Stimulated activated CD4-positive, alpha-beta T cell treated with anti-CD3 and anti-CD28 coated beads, Interleukin-15, amount 100 ng/mL, for 1 hour (primary cell): ENCODE measurements around the gene CRELD2.

Experiments used
- DNase-seq, 2 donors: peaks; one replicate each; pipeline ENCODE4 v3.0.0-alpha.2; 2020; ENCODE audit warnings: low read depth in 1 of 2, low spot score in 1 of 2

CRELD2 gene

DNA sequence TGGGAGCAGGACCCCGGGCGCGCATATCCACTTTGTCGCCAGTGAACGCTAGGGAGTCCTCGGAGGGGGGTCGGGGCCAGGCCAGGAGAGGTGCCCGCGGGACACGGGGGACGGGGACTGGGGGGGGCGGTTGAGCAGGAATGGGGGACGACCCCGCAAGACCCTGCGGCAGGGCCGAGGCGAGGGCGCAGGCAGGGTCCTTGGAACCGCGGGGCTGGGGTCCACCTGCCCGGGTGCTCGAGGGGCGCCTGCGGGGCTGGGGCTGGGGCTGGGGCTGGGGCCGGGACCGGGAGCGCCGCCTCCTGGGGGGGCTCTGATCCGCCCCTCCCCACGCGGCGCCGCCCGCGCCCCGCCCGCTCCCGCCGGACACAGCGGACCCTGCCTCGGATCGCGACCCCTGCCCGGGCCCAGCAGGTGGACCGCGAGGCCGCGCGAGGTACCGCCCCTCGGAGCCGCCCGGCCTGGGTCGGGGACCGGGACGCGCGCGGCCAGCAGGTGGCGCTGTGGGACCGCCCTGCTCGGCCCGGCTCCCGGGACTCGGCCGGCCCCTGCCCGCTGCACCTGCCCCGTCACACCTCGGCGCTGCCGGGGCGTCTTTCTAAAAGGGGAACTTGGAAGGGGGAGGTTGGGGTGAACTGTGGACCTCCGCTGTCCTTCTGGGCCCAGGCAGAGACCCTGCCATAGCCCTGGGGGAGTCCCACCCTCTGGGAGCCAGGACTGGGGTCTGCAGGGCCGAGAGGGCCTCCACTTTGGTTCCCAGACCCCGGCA is 11.0 kb downstream of the CRELD2 start:
- peak; percentile 69 to 79 for DNase-seq

DNA sequence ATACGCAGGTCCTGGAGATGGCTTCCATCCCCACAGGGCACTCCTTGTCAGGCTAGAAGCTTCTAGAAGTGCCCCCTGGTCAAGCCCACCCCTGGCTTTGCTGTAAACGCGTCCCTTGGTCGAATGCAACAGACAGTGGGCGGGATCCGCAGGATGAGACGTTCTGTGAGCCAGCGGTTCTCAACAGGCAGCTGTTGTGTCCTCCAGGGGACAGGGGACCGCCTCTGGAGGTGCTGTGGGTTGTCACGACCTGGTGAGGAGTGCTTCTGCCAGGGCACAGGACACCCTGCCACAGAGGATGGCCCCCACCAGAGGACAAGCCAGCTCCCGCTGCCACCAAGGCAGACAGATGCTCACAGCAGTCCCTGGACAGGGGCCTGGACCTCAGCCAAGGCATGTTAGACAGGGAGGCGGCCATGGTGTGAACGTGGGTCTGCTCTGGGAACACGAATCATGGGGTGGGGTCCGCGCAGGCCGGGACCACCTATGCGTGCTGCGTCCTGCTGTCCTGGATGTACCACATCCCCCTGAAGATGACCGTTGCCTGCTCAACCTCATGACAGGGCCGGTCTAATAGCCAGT is 11.7 kb downstream of the CRELD2 start:
- DNase-seq = no peak

DNA sequence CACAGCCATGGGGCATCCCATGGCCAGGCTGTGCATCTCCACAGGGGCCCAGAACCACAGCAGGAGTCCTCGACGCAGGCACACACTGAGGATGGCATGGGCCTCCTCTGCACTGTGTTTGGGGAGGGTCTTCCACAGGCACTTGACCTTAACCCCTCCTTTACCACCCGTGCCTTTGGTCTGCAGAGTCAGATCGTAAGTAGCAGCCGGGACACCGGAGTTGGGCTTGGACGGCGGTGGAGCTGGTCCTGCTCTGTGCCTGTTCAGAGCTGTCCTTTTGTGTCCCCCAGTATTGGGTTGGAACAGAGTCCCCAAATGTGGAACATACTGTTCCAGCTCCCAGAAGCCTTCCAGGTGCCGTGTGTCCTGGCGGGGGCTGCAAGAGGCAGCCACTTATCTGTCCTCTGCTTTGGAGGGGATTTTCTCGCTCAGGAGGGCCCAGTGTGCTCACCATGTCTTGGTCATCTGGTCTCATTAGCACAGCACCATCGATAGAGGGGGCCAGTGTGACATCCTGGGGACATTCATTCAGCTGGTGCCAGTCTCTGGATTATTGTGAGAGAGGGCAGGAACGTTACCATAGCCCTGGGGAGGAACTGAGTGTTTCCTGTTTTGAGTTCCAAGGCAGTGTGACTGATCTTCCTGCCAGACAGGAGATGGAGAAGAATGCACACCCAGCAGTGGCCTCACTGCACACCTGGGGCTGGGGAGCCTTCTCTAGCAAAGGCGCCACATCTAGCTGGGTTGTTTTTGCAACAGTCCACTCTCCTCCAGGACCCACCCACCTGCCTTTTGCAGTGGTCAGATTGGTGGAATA is 12.4 kb downstream of the CRELD2 start:
- no peak for DNase-seq

DNA sequence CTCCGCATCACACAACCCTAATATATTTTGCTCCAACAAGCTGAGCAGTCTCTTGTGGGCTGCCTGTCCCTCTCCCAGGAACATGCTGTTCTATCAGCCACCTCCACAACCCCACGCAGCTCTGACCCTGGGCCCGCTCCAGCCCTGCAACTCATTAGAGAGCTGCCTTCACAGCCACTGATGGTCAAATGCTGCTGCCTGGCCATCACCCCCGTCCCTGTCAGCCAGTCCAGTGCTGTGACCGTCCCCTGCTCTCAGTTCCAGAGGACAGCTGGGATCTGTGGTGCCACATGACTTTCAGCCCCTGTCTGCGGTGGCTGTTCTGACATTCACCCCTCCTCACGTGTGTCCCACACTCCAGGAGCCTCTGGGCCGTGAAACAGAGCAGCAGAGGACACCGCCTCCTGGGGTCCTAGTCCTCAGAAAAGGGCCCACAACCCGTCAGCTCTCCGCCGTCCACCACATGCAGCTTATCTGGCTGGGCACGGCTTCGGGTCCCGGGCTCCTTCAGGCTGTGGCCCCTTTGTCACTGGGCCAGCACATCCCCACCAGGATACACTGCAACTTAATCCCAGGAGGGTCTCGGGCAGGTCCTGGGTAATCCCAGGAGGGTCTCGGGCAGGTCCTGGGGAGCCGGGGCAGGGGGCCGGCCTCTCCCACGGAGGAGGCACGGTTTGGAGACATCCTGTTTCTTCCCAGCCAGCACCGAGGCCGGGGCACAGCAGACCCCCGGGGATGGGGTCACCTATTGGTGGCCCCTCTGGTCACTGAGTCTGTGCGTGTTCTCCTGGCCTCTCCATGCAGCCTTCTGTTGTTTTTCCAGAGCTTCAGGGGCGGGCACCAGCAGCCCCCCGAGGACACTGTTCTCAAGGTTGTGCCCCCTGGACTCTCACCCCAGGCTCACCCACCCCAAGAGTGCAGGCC is 15.1 kb downstream of the CRELD2 start:
- no peak for DNase-seq

DNA sequence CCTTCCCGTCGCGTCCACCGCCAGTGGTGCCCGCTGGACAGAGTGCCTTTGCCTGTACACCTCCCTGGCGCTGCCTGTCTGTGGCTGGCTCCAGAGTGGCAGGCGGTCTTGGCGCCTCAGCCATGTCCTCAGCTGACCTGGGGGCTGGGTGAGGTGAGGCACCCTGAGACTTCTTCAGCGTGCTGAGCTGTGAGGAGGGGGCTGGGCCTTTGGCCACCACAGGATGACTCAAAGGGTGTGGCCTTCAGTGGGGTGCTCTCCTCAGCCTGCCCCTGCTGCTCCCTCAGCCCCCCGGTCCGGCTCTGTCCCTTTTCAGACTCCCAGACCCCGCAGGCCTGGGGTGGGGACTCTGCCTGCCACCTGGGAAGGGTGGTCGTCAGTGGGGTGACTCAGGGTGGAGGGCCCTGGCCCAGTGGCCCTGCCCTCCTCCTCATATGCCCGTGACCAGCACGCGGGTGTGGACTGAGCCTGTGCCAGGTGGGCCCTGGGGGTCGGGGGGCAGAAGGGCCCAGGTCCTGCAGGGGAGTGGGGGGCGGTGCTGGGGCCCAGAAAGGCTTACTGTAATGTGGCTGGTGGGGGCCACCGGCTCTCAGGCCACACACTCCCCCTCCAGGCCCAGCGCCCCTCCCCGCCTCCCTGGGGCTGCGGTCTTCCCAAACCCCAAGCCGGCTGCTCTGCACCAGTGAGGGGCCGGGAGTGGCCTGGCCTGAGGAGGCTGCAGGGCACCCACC is 15.9 kb downstream of the CRELD2 start:
- DNase-seq = no peak

DNA sequence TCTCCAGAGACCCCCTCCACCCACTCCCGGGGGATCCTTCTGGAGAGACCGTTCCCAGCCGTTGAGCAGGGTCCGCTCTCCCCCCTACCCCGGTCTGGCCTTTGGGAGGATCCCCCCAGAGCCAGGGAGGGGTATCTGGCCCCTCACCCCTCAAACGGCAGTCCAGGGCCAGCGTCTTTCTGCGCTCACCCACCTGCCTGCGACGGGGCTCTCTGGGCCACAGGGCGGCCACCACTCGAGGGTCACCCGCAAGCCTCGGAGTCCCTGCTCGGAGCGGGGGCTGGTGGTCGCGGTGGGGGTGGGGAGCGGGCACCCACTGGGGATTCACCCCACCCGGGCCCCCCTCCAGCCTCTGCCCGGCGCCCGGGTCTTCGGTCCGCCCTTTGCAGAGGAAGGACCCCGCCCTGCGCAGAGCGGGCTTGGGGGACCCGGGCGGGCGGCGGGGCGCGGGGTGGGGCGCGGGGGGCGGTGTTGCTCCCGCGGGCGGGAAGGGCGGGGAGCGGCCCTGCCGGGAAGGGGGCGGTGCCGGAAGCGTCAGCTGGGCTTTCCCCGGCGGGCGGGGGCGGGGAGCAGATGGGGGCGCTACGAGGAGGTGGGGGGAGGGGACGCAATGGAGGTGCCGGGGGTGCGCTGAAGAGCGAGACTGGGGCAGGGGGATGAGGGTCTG is 16.6 kb downstream of the CRELD2 start:
- peak; percentile 84 to 89 for DNase-seq

DNA sequence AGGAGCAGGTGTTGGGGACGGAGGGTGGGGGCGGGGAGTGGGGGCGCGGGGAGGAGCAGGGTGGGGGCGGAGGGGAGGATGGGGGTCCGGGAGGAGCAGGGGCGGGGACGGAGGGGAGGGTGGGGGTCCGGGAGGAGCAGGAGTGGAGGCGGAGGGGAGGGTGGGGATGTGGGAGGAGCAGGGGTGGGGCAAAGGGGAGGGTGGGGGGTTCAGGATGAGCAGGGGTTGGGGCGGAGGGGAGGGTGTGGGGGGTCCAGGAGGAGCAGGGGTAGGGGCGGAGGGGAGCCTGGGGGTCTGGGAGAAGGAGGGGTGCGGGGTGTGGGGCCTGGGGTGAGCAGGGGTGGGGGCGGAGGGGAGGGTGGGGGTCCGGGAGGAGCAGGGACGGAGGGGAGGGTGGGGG is 17.1 kb downstream of the CRELD2 start:
- DNase-seq = no peak

DNA sequence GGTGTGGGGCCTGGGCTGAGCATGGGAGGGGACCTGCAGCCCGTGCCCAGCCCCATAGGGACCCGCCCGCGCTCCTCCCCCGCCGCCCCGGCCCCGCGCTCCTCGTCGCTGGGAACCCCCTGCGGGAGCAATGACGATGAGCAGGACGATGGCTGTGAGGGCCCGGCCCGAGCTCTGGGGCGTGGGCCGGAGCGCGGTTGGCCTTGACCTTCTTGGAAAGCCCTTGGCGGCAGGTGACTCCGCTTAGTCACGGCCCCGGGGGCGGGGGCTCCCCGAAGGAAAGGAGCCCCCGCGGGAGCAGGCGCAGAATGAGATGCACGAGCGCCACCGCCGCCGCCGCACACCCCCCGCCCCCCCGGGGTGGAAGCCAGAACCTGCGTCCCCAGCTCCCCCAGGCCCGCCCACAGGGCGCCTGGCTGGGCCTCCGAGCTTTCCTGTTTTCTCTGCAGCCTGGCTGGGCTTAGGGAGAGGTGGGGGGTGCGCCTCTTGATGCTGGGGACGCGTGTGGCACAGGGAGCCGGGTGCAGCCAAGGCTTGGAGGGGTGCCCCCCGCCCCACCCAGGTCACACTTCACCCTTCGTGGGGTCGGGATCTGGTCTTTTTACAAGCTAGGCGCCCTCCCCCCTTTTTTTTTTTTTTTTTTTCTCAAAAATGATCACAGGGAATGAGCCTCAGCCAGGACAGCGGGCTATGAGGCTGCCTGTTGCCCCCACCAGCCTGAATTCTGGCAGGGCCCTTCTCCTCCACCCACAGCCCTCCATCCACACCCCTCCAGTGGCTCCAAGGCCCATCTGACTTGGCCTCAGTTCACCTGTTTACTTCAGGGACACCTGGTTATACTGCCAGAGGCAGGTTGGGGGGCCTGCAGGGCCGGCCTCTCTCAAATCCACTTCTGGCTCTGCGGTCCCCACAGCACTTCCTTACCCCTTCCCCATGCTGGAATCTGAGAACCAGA is 17.9 kb downstream of the CRELD2 start:
- DNase-seq = peak; percentile 87 to 98

DNA sequence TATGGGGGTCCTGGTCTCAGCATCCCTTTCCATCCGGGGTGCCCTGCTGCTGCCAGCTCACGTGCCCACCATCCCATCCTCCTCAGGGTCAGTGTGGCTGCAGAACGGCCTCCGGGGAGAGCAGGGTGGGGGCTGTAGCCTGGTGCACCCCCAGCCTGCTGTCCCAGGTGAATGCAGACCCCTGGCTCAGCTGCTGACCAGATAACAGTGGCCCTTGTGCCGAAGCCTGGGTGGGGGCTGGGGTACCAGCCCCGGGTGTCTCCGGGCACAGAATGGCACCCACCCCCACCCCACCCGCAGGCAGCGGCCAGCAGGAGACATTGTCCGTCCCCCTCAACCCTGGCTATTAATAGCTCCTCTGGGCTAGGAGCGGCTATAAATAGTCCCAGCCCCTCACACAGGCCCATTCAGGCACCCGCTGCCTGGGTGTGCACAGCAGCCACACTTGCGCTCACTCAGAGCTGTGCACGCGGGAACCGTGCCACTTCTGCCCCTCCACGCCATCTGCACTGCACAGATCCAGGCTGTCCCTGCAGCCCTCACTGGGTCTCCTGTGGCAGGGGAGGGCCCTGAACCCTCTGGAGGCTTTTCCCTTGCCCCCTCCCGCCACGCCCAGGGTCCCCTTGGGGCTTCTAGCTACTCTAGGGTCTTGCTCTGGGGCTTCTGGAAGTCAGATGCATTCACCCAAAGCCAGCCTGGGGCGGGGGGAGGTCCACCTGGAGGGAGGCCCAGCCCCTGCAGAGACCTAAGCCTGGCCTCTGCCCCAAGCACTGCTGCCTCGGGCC is 18.7 kb downstream of the CRELD2 start:
- DNase-seq = no peak

DNA sequence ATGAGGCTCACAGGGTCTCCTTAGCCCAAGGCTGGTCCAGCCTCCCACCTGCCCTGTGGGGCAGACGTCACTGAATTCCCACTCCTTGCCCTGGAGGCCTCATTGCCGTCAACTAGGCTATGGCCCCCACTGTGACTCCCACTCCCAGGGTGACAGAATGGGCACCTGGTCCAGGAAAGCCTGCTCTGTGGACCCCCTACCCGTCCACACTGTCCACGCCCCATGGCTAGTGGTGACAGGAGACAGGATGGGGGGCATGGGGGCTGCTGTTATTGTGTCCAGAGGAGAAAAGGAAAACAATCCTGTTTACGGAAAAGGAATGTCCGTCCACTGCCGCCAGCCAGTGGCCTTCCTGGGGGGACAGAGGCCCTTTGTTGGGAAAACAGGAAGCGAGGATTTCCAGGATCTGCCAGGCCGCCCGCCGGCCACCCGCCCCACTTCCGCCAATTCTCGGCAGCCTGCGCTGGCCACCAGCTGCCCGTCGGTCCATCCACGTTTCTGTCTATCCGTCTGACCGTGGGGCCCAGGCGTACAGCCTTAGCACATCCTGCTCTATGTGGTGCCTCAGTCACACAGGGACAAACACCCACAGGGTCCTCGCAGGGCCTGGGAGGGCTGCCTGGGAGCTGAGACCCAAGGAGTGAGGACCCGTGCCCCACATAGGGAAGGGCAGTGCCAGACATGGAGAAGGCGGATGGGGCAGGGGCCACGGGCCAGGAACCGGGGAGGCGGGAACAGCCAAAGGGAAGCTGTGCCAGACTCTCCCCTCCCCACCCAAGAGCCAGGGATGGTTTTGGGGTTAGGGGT is 19.5 kb downstream of the CRELD2 start:
- no peak for DNase-seq

DNA sequence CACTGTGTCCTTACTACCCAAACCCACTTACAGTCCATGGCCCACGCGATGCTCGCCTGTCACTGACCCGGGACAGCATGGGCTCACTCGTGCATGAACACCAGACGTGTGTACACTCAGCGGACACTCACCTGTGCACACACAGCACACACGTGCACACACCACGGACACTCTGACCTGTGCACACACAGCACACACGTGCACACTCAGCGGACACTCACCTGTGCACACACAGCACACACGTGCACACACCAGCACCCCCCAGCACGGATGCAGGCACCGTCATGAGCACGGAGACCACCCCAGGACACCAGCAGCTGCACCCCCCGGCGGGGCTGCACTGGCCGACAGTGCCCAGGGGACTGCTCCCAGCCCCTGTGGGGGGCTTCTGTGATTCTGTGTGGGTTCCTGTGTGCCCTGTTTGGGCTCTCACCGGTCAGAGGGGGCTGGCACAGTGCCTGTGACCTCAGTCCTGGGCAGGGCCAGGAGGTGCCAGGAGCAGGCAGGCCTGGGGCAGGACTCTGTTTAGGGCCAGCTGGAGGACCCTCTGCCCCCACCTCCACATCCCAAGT is 20.2 kb downstream of the CRELD2 start:
- DNase-seq = no peak

DNA sequence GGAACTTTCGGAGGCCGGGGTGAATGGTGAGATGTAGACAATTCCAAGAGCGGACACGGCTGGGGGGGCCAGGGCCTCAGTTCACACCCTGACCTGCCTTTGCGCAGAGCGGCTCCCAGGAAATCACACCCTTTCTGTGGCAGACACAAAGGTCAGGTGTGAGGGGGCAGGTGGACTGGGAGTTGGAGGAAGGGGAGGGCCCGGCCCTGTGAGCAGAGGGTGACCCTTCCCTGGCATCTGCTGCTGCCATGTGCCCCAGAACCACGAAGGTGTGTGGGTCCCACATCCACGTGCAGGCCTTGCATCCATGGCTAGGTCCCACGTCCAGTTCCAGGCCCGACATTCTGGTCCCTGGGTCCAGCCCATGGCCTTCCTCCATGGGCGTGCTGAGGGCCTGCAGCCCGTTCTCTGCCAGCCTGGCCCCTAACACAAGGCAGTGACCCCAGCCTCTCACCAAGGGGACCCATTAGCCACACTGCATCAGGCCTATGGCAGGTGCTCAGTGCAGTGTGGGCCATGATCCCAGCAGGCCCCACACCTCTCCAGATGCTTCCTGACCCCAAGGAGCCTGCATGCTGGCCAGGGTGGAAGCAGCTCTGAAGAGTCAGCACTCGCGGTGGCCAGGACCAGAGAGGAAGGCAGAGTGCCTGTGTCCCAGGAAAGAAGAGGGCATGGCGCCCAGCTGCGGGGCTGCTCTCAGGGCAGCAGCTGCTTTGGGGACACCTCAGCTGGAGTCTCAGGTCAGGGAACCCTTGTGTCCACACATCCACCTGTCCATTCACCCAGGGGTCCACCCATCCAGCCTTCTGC is 23.3 kb downstream of the CRELD2 start:
- no peak for DNase-seq

DNA sequence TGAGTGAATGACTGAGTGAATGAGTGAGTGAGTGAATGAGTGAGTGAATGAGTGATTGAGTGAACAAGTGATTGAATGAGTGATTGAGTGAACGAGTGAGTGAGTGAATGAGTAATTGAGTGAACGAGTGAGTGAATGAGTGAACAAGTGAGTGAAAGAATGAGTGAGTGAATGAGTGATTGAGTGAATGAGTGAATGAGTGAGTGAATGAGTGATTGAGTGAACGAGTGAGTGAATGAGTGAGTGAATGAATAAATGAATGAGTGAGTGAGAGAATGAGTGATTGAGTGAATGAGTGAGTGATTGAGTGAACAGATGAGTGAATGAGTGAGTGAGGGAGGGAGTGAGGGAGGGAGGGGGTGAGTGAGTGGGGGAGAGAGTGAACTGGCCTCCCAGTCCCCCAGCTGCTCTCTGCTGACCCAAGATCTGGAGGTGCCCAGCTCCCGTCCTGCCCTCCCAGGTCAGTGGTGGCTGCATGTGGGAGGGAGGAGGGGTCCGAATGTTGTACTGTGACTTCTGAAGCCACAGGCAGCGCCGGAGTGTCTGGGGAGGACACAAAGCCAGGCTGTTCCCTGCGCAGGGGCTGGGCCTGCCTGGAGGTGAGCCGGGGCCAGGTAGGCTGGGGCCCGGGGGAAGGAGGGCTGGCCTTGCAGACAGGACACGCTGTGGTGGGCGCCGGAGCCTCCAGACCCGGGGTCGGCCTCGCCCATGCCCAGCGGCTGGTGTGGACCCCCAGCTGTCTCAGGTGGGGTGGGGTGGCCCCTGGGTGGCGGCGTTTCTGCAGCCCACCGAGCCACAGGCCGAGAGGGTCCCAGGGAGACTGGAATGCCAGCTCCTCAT is 24.4 kb downstream of the CRELD2 start:
- DNase-seq = no peak

DNA sequence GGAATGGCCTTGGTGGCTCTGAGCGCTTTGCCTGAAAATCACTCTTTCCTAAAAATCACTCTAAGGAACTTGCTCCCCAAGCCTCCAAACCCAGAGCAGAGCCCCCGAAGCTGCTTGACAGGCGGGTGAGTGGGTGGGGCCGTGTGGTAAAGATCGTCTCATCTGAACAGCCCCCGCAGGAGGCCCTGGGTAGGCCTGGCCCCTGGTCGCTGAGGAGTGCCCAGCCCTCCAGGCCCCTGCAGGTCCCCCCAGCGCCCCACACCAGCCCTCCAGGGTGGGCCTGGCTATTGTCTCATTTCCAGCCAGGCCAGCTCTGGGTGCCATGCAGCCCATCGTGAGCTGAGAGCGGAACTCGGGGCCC is 25.0 kb downstream of the CRELD2 start:
- no peak for DNase-seq

DNA sequence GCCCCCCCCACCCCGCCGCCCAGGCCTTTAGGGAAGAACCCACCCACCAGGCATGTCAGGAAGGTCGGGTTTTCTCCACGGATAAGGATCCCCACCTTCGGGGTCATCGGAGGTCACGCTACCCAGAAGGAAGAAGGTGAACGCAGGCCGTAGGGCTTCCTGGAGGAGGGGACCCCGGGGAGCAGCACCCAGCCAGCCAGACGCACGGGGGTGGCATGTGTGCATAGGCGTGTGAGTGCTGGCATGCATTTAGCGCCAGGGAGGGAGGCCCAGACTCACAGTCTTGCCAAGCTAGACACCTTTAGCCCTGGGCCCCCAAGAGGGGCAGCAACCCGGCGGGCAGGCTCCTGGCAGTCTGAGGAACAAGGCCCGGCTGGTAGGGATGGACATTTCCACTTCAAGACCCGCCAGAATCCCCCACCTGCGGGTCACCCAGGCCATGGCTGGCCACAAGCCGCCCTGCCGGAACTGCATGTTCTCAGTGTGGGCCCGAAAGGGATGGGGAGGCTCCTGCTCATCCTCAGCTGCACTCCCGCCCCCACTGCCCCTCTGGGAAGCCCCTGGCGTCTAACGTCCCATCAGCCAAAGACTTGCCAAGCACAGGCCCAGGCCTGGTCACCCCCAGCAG is 25.5 kb downstream of the CRELD2 start:
- DNase-seq = no peak
